Measurements from ENCODE around the gene RNASE1.
"Not testable (repeated sequence)": the region's sequence is repeated elsewhere in the genome, so short reads cannot be mapped to it uniquely, and the experiment has no call there.

The RNASE1 gene

DNA sequence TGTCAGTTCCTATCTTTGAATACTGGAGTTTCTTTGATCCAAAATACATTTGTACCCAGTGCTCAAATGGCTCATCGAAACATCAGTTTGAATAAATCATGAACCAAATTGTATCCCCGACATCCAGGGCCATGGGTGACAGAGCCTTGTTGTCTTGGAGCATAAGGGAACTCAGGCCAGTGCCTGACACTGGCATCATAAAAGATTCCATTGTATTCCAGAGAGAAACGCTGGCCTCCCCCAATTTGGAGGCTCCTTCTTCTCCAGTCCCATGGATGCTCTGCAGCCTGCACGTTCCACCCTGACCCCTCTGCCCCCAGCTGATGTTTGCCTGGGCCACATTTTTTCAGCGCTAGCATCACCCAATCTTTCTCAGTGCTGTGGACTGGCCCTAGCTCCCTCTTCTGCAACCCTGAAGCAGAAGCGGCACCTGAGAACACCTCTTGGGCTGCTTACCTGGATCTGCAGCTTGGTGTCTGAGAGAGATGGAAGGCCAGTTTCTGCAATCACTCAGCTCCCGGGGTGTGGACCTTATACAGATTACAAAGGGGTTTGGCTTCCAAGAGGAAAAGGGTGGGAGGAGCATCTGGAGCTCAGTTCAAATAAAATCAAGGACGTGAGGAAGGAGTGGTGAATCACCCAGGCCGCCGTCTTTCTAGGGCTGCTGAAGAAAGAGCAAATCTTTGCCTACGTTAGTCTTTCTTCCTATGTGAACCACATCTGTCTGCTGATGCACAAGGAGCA lies at the start of gene RNASE1:
Gene RNASE1, minus strand, starts transcription at position 504 of the 744 bp plus-strand sequence. CDS start 776 bp downstream, outside the sequence.
- no peak for DNase-seq

DNA sequence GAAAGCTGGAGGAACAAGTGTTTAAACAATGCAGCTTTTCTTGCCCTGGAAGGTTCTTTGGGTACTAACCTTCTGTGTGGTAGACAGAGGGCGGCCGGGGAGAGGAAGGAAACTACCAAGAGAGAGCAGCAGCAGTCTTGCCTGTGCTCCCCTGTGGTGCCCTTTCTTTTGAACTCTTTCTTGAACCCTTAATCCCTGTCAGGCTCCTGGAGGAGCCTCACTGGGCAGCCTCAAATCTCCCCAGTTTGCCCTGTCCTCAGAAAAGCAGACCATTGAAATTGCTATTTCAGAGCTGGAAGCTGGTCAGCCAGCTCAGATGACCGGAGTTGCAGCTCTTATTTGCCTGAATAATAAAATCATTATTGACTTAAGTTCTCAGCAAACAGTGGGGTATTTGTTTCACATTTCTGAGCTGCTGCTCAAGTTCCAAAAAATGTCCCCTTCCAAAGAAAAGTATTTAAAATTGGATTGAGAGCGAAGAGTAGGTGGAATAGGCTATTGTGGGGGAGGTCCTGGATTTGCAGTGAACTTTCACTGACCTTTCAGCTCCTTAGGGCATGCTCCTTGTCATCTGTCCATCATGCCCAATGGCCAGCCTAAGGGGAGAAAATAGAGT lies 46.4 kb upstream of the RNASE1 start:
- no peak for DNase-seq

DNA sequence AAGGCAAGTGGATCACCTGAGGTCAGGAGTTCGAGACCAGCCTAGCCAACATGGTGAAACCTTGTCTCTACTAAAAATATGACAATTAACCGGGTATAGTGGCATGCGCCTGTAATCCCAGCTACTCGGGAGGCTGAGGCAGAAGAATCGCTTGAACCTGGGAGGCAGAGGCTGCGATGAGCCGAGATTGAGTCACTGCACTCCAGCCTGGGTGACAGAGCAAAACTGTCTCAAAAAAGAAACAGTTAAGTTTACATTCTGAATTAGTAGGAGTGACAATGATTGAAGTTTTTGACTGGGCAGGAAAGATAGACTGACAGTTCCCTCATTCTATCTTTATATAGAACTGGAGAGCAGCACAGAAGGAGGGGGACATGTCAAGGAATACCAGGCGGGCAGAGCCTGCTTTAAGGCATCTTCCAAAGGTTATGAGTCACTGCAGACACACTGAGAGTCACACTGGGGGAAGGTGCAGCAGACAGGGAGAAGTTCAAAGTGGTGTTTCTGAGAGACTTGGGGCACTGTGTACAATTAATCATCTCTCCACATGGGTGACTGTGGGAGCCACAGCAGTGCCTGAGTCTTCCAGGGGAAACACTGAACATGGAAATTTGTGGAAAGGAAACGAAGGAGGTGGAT lies 45.8 kb upstream of the RNASE1 start:
- no peak for DNase-seq

DNA sequence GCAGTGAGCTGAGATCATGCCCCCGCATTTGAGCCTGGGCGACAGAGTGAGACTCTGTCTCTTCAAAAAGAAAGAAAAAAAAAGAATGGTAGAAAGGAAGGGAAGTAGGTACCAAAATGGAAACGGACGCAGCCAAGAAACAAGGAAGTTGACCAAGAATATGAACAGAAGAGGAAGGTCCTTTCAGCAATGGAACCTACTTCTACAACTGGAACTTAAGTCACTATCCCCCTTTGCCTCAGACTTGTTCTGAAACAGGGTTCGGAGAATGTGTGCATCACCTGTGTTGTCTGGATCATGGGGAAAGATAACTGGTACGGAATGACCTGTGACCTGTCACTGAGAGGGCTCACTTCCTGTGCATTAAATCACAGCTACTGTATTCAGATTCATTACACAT lies 43.9 kb upstream of the RNASE1 start:
- no peak for DNase-seq

DNA sequence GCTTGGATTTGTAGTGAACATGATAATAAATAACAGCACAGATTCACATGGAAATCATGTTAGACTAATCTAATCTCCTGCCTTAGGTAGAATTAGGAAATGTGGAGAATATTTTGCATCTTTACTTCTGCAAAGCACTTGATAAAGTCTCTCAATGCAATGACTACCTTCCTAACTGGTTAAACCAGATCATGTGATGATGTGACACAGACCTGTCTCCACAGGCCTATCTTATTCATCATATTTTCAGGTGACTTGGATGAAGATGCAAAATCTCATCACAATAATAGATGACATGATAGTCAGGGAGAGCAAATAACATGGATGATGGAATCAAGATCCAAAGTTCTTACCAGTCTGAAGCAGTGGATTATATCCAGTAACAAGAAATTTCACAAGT lies 38.5 kb upstream of the RNASE1 start:
- no peak for DNase-seq

DNA sequence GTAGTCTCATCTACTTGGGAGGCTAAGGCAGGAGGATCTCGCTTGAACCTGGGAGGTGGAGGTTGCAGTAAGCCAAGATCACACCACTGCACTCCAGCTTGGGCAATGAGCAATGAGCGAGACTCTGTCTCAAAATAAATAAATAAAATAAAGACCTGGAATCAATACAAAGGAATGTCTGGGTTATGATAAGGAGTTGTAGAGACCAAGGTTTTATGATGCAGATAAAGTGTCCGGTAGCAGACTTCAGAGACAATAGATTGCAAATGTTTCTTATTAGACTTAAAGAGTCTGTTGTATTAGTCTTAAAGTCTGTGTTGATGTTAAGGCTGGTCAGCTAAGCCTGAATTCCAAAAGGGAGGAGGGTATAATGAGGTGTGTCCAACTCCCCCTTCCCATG lies 35.2 kb upstream of the RNASE1 start:
- DNase-seq = no peak

DNA sequence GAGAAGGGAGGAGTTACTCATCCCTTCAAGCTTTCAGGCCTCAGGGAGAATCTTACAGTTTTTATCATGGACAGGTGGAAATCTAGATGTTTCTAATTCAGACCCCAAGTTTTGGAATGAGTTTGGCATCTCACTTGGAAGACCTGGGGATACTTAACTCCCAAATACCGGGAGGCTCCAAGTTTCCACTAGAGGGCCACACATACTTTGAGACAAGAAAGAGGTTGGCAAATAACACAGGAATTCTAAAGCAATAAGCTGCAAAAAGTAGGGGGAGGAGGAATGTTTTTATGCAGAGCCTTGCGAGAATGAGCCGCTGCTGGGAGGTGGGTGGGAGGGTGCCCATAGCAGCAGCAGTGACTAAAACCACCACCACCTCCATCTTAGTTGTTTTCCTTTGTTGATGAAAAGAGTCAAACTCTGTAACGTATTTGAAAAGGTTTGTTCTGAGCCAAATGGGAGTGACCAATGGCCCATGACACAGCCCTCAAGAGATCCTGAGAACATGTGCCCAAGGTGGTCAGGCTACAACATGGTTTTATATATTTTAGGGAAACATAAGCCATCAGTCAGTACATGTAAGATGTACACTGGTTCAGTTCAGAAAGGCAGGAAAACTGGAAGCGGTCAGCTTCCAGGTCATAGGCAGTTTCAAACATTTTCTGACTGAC lies 34.2 kb upstream of the RNASE1 start:
- no peak for DNase-seq

DNA sequence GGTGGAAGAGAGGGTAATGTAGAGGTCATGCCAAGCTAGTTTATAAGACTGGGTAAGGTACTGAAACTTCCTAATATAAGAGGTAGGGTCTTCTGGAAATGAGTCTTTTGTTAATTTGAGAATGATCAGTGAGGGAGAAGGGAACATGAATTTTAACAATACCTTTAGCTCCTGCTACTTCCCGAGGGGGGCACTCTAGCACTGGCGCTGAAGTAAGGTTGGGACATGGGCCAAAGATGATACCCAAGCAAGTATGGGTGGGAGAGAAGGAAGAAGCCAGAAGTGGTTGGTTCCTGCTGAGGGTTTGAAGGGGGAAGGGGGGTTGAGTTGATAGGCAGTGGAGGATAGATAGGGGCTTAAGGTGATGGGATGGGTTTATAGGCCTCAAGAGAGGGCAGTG lies 32.3 kb upstream of the RNASE1 start:
- no peak for DNase-seq

DNA sequence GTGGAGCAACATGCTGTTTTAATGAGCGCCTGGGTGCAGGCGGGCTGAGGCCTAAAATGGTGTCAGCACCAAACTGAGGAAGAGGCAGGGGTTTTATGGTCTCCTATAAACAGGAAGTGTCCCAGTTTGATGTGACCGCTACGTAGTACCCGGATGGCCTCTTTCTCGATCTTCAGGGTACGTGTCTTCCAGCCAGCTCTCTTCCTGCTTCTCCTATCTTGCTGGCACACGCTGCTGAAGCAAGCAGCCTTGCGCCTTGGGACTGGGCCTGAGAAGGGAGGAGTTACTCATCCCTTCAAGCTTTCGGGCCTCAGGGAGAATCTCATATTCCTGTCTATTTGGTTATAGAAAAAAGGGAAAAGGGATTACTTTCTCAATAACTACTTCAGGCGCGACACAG lies 28.2 kb upstream of the RNASE1 start:
- DNase-seq = no peak

DNA sequence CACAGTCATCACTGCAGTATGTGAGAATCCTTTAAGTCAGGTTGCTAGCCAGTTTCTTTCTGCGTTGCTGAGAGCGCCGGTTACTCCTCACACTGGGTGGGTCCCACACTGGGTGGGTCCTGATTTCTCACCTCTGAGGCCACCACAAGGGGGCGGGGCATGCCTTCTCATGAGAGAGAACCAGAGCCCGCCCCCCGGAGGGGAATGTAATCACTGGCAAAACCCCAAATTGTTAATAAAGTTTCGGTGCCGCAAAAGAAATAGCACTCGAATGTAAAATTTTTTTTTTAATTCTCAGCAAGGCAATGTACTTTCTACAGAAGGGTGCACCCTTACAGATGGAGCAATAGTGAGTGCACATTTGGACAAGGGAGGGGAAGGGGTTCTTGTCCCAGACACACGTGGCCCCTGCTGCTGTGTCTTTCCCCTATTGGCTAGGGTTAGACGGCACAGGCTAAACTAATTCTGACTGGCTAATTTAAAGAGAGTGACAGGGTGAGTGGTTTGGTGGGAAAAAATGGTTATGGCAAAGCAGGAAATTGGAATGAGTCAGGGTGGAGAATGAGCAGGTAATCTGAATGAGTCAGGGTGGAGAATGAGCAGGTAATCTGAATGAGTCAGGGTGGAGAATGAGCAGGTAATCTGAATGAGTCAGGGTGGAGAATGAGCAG lies 25.5 kb upstream of the RNASE1 start:
- DNase-seq = not testable (repeated sequence)

DNA sequence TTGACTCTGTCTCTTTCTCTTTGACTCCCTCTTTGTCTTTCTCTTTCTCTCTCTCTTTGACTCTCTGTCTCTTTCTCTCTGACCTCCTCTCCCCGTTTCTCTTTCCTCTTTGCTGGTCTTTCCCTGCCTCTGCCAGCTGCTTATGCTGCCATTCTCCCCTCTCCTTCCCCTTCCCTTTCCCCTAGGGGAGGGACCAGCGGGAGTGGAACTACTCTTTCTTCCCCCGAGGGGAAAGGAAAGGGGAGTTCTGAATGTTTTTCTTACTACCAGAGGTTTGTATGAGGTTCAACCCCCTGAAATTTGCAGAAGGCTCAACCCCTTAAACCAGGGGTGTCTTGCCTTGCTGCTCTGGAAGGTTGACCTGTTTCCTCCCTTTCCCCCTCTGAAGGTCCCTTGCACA lies 24.7 kb upstream of the RNASE1 start:
- DNase-seq = no peak

DNA sequence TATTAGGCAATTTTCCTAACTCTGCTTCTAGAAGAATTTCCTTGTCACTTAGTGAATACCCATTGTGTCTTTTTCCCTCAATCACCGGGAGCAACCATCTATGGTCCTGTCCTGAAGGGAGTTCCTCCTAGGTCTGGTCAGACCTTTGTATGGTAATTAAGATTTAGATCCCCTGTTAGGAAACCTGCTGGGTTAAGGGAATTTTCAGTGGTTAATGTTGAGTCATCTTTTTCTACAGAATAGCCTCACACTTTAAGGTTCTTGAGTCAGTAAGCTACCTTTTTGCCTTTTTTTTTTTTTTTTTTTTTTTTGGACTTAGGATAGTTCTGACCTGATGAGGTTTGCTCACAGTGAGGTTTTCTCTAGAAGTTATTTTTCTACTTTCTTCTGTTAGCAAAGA lies 24.0 kb upstream of the RNASE1 start:
- not testable (repeated sequence) for DNase-seq

DNA sequence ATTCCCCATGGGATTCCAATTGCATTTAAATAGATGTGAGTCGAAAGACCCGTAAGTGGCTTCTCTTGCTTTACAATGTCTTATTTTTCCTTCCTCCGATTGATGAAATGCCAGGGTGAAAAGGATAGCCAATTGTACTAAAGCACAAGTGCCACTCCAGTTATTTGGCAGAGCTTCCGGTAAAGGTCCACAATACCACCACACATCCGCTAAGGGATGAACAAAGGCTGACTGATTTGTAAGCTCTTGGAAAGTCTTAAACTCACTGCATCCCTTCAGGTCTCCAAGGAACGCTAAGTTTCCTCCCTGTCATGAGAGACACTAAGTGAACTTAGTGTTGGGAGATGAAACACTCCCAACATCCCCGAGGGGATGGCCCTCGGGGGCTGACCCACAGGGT lies 21.2 kb upstream of the RNASE1 start:
- DNase-seq = no peak

DNA sequence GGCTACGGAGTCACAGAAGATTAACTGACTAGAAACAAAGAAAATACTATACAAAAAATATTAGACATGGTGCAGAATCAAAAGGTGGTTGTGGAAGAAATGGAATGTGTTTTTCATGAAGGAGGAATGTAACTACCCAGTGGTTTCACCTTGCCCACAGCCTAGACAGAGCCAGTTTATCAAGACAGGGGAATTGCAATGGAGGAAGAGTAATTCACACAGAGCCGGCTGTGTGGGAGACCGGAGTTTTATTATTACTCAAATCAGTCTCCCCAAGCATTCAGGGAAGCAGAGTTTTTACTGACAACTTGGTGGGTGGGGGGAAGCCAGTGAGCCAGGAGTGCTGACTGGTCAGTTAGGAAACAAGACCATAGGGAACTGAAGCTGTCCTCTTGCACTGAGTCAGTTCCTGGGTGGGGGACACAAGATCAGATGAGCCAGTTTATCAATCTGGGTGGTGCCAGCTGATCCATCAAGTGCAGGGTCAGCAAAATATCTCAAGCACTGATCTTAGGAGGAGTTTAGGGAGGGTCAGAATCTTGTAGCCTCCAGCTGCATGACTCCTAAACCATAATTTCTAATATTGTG lies 19.0 kb upstream of the RNASE1 start:
- DNase-seq = not testable (repeated sequence)

DNA sequence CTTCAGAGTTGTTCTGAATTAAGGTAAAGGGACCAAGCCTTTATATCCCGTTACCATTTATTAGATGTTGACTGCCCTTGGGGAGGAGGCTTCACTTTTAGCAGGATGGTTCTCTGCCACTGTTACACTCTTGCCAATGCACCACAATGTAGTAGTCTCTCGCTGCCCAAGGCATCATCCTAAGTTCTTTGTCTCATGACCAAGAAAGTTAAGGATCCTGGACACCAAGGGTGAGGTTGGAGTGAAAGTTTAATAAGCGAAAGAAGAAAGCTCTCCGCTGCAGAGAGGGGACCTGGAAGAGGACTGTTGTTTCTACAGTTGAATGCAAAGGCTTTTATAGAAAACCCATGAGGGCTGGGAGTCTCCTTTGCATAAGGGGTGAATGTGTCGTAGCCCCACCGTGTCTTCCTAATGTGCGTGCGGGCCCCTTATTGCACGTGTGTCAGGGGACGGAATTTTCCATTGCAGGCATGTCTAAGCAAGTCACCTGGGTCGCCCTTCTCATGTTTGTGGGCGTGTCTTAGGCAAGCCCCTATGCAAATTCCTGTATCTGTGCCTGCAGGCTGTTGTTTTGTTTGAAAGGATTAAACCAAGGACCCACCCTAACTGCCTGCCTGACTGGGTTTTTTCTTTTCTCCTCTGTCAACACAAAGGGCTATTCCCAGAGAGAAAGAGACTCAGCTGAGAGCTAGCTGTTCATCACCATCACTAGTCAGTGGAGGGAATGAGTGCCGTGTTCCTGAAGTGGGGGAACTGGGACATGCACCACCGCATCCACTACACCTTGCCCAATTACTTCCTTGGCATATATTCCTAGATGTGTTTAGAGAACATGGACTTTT lies 17.6 kb upstream of the RNASE1 start:
- DNase-seq = no peak

DNA sequence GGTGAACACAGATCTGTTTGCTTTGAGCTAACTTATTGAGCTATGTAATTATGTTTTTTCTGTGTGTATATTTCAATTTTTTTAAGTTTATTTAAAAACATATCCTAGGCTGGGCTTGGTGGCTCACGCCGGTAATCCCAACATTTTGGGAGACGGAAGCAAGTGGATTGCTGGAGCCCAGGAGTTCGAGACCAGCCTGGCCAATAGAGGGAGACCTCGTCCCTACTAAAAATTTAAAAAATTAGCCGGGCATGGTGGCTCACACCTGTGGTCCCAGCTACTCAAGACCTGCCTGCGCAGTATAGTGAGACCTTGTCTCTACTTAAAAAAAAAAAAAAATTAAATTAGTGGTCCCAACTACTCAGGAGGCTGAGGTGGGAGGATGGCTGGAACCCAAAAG lies 16.2 kb upstream of the RNASE1 start:
- DNase-seq = no peak

DNA sequence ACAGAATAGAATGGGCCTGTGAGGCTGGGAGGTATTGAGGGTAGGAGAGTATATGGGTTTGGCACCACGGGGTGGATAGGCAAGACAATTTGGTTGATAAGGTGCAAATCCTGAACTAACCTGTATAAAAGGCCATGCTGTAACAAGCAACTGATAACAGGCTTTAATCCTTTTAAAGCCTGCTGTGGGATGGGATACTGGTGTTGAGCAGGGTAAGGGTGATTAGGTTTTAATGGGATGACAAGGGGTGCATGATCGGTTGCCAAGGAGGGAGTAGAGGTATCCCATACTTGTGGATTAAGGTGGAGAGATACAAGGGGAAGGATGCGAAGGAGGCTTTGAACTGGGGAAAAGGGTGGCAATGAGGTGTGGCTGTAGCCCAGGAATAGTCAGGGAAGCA lies 13.3 kb upstream of the RNASE1 start:
- DNase-seq = not testable (repeated sequence)

DNA sequence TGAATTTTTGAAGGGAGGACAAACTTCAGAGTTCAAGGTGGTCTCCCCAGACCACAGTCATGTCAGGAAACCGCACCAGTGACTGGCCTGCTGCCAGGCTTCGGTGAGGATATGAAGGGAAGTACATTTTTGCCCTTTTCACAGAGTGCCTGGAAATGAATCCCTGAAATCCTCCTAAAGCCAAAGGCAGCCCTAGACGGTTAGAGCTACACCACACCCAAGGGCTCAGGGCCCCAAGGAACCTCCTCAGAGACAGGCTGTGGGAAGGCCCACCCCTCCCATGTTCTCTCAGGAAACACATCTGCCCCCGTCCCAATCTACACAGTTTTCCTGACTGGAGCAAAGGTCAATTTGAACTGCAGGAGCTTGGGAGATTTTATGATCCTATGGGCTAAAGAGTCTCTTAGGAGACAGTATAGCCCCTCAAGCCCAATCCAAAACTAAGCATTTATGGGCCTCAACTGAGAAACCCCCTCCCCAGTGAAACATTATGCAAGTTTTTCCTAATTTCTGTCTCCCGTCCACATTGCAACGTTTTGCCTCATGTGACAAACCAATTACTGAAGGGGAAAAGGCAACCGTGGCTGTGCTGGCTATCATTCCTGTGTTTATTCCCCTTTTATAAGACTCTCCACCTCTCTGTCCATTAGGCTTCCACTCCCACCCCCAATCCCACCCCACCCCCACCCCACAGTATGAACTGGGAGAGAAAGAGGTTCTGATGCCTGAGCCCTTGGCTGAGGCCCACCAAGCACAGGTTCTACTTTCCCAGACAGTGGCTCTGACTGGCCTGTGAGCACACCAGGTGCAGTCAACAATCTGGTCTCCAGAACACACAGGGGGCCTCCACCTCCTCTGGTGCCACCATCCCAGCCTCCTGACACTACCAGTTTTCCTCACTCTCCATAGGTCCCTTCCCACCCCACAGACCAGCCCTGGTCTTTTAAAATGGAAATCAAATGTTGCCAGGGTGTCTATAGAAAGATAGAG lies 9.6 kb upstream of the RNASE1 start:
- DNase-seq = no peak

DNA sequence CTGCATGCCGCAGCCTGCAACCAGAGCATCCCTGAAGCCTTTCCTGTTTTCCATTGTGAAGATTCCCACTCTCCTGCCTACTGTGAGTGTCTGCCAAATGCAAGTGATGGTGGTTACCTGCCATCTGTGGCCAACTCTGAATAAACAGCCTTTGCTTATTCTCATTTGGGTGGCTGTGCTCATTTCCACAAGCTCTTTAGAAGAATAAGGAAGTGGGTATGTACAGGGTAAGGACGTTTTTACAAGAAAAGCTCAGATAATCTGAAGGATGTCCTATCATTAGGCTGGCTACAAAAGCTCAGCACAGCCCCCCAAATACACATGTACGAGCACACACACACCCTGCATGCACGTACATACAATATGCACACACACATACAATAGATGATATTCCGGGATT lies 7.3 kb upstream of the RNASE1 start:
- DNase-seq = no peak

DNA sequence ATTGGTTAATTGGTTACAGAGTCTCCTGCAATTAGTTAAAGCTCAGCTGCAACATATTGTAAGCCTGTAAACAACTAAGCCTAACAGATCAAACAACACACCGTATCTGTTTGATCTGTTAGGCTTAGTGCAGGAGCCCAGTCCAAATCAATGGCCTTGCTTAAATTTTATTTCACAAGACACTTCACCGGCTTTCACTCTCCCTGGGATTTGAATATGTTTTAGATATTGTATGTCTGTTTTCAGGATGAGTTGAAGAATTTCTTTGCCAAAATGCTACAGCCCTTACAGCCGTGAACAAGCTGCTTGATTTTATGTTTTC lies 5.5 kb upstream of the RNASE1 start:
- no peak for DNase-seq
